ENCODE data around the gene ADAMTS16.

DNA sequence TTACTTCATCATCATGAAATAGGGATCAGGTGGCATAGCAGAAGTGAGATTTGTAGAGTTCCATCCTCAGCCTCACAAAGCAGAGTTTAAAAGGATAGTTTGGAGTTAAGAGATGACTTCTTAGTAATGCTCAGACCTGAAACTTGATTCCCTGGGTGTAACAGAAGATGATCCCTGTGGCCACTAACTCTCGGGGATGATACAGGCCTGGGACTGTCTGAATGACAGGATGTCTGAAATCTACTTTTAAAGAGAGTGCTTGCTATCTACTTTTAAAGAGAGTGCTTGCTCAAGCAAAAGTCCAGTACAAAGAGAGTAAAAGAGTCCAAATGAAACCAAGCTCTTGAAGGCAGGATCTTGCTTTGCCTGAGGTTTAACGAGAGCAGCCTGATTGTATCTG is 14.6 kb downstream of the ADAMTS16 start:
- TF ChIP-seq GATA3 (IDR thresholded peaks at IDR 0.05; ENCODE audit: low read depth, low read length) (no peak), GATA2 (IDR thresholded peaks at IDR 0.05; ENCODE audit: low read depth, low read length) (no peak)

All from SH-SY5Y (cell line).